ENCODE data around the gene ASCL4. TPM values are rescaled to one million over a fixed set of nuclear protein-coding genes. Genes with fewer than 3 reads are reported as not detected.

ASCL4 gene
- total and polyA plus RNA-seq, 2 of the 8 experiments (the other 6 are each of a cell fraction or from before 2014, with no cell fraction given): not detected

DNA sequence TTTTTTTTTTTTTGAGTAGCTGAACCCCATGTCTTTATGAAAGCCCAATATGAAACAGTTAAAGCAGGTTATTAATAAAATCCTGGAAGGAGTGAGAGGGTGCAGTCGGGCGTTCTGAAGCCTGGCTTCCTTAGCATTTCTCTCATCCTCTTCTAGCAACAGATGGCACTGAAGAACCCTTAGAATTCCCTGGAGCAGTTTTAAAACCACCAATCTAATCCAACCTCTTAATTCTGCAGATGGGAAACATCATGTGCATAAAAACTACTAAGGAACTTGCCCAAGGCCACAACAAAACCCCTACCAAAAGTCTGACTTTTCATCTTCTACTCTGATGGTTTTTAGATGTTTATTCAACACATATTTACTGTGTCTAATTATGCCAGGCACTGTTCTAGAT is 38.7 kb upstream of the ASCL4 start:
- FAIRE-seq: no peak
- H4K8ac ChIP-seq (ENCODE audit: extremely low read depth, insufficient read depth, low read length): no peak overlapping the region
- no peak for TF ChIP-seq SP4 (IDR thresholded peaks at IDR 0.05; ENCODE audit: low read length)
- TF ChIP-seq, protein P1, sequence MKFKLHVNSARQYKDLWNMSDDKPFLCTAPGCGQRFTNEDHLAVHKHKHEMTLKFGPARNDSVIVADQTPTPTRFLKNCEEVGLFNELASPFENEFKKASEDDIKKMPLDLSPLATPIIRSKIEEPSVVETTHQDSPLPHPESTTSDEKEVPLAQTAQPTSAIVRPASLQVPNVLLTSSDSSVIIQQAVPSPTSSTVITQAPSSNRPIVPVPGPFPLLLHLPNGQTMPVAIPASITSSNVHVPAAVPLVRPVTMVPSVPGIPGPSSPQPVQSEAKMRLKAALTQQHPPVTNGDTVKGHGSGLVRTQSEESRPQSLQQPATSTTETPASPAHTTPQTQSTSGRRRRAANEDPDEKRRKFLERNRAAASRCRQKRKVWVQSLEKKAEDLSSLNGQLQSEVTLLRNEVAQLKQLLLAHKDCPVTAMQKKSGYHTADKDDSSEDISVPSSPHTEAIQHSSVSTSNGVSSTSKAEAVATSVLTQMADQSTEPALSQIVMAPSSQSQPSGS (IDR thresholded peaks at IDR 0.05; ENCODE audit: low read length): no peak
- TF ChIP-seq, protein P2, sequence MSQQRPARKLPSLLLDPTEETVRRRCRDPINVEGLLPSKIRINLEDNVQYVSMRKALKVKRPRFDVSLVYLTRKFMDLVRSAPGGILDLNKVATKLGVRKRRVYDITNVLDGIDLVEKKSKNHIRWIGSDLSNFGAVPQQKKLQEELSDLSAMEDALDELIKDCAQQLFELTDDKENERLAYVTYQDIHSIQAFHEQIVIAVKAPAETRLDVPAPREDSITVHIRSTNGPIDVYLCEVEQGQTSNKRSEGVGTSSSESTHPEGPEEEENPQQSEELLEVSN (IDR thresholded peaks at IDR 0.05): no peak
- TF ChIP-seq RNF2 (IDR thresholded peaks at IDR 0.05; ENCODE audit: borderline replicate concordance, low read depth, low read length, missing control alignments, poor library complexity, severe bottlenecking): no peak
- no peak for TF ChIP-seq RXRA (IDR thresholded peaks at IDR 0.05; ENCODE audit: insufficient read depth, low read depth, low read length)
- no peak for TF ChIP-seq SRF (IDR thresholded peaks at IDR 0.05; ENCODE audit: low read depth, low read length)
- no peak for TF ChIP-seq KDM1A (IDR thresholded peaks at IDR 0.05; ENCODE audit: borderline replicate concordance, low read length)
- TF ChIP-seq, protein P3, sequence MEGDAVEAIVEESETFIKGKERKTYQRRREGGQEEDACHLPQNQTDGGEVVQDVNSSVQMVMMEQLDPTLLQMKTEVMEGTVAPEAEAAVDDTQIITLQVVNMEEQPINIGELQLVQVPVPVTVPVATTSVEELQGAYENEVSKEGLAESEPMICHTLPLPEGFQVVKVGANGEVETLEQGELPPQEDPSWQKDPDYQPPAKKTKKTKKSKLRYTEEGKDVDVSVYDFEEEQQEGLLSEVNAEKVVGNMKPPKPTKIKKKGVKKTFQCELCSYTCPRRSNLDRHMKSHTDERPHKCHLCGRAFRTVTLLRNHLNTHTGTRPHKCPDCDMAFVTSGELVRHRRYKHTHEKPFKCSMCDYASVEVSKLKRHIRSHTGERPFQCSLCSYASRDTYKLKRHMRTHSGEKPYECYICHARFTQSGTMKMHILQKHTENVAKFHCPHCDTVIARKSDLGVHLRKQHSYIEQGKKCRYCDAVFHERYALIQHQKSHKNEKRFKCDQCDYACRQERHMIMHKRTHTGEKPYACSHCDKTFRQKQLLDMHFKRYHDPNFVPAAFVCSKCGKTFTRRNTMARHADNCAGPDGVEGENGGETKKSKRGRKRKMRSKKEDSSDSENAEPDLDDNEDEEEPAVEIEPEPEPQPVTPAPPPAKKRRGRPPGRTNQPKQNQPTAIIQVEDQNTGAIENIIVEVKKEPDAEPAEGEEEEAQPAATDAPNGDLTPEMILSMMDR (IDR thresholded peaks at IDR 0.05; ENCODE audit: control extremely low read depth in 1 of 3, insufficient read depth in 1 of 3, low read depth in 1 of 3, low read length in 3 of 3): no peak
- TF ChIP-seq CHD1 (IDR thresholded peaks at IDR 0.05; ENCODE audit: low read depth, low read length): no peak

More for the DNA sequence above, 38.7 kb upstream of the ASCL4 start:
- Histone ChIP-seq H2BK120ac (replicated peaks; ENCODE audit: low read depth, low read length) (no peak overlapping the region), H3K4me3 (ENCODE audit: extremely low read depth in 1 of 4, insufficient read depth in 2 of 4, low read depth in 3 of 4, low read length in 4 of 4) (no peak overlapping the region), H2AFZ (ENCODE audit: low read length) (no peak overlapping the region), H3K23ac (ENCODE audit: insufficient read length) (no peak overlapping the region), H2BK20ac (ENCODE audit: low read length) (no peak overlapping the region), H4K91ac (replicated peaks; ENCODE audit: insufficient read length, low read length) (no peak overlapping the region), H3K36me3 (ENCODE audit: control insufficient read depth in 2 of 4, insufficient read depth in 4 of 4, low read length in 3 of 4) (peaks cover 9 to 57% (median 45%) of the 10 kb centered on the region in 4 experiments), H3K9ac (replicated peaks in 1 of 4; ENCODE audit: extremely low read depth in 1 of 4, low read depth in 3 of 4, low read length in 3 of 4) (no peak overlapping the region), H3K79me2 (ENCODE audit: control insufficient read depth in 1 of 2, insufficient read depth in 2 of 2, low read length in 2 of 2) (no peaks in the 10 kb centered on the region), H3K14ac (ENCODE audit: insufficient read length) (no peak overlapping the region), H3K4me1 (replicated peaks in 1 of 4; ENCODE audit: control insufficient read depth in 3 of 4, insufficient read depth in 4 of 4, low read length in 3 of 4) (no peaks in the 10 kb centered on the region), H3K79me1 (ENCODE audit: low read depth, low read length) (no peaks in the 10 kb centered on the region), H3K9me3 (ENCODE audit: insufficient read depth in 2 of 2, low read depth in 1 of 2, low read length in 1 of 2) (no peaks in the 10 kb centered on the region), H2AK5ac (ENCODE audit: low read depth, low read length) (no peak overlapping the region), H3K18ac (ENCODE audit: extremely low read depth, low read length) (no peak overlapping the region), H3K27me3 (replicated peaks in 1 of 4; ENCODE audit: control insufficient read depth in 3 of 4, extremely low read depth in 1 of 4, insufficient read depth in 3 of 4, low read length in 3 of 4) (no peaks in the 10 kb centered on the region), H3K23me2 (ENCODE audit: low read depth, low read length) (no peaks in the 10 kb centered on the region), H3K4me2 (ENCODE audit: insufficient read depth in 1 of 2, low read depth in 2 of 2, low read length in 2 of 2) (no peak overlapping the region), H4K5ac (ENCODE audit: insufficient read length, low read depth, low read length) (no peak overlapping the region), H3K4ac (replicated peaks; ENCODE audit: insufficient read length, low read depth, low read length) (no peak overlapping the region), H3K56ac (replicated peaks; ENCODE audit: insufficient read length, low read depth, low read length) (no peak overlapping the region), H2BK12ac (ENCODE audit: low read depth, low read length) (no peak overlapping the region), H2BK15ac (ENCODE audit: low read length) (no peak overlapping the region), H3K27ac (ENCODE audit: low read depth, low read length) (no peak overlapping the region), H4K20me1 (replicated peaks in 1 of 2; ENCODE audit: control insufficient read depth in 1 of 2, insufficient read depth in 2 of 2, low read length in 2 of 2) (peaks cover 3 to 5% of the 10 kb centered on the region in 2 experiments), H2BK5ac (ENCODE audit: low read depth, low read length) (no peak overlapping the region)
- no peak for DNase-seq (ENCODE audit: low read depth in 1 of 2, low spot score in 2 of 2)
- 86% methylated on average over 2 of the region's 2 CpGs; no CpG with 5 or more reads in 1 of the 2 experiments for WGBS, 2 experiments (ENCODE audit: extremely low coverage in 1 of 2, insufficient coverage in 1 of 2, insufficient read length in 1 of 2, insufficient replicate concordance in 2 of 2, low coverage in 1 of 2, low lambda C conversion rate in 2 of 2, missing lambda C conversion rate in 1 of 2)
- ChIA-PET POLR2A (ENCODE audit: partially characterized antibody) (interaction anchor here (1.3 kb wide), 1 partner anchor 14 kb away, joined by 4 read pairs; no protein-coding TSS in a partner anchor), CTCF (ENCODE audit: partially characterized antibody) (interaction anchor here (1.0 kb wide), 1 partner anchor 150 kb away, joined by 3 read pairs; no protein-coding TSS in a partner anchor)

Measured in H1 (cell line).